HG03439 (cell line): ENCODE data around the gene CHRM5.
A peak's percentile ranks its signal among the peaks of the same experiment; 100 is the strongest.
"Not testable (repeated sequence)": the region's sequence is repeated elsewhere in the genome, so short reads cannot be mapped to it uniquely, and the experiment has no call there.

Source experiments
- ATAC-seq: cut with Tn5 transposase; IDR thresholded peaks from one replicate; pipeline ENCODE4 v1.9.1; 2021; ENCODE audit warnings: mild to moderate bottlenecking, moderate library complexity; ENCODE audit not compliant: unreplicated experiment

Gene CHRM5

GRCh38 chr15:33987444-33987843, 19.1 kb downstream of the CHRM5 start:
- no peak for ATAC-seq

DNA sequence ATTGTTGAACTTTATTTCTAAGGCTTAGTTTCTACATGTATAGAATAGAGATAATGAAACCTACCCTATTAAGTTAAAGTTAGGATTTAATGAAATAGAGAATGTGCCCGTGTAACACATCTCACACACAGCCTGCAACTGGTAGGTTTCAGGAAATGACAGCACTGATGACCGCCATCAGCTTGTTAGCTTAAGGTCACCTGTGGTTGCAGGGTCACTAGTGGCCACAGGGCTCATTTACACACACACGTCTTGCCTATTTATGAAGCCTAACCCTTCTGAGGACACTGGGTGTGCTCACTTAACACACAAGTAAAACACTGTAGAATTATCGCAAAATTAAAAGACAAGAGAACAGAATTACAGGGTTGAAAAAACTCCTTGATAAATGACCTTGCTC, 20.1 kb downstream of the CHRM5 start:
- ATAC-seq, result no peak

DNA sequence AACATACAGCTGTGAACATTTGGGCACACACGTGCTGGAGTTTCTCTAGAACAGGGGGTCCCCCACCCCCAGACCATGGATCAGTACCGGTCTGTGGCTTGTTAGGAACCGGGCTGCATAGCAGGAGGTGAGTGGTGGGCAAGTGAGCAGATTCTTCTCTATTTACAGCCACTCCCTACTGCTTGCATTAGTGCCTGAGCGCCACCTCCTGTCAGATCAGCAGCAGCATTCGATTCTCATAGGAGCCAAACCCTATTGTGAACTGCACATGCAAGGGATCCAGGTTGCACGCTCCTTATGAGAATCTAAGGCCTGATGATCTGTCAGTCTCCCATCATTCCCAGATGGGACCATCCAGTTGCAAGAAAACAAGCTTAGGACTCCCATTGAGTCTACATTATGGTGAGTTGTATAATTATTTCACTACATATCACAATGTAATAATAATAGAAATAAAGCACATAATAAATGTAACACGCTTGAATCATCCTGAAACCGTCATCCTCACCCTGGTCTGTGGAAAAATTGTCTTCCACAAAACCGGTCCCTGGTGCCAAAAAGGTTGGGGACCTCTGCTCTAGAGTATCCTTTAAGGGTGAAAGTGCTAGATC, 25.8 kb downstream of the CHRM5 start:
- no peak for ATAC-seq

- not testable (repeated sequence) for ATAC-seq
Observed at GRCh38 chr15:33995666-33996065, 27.4 kb downstream of the CHRM5 start.

DNA sequence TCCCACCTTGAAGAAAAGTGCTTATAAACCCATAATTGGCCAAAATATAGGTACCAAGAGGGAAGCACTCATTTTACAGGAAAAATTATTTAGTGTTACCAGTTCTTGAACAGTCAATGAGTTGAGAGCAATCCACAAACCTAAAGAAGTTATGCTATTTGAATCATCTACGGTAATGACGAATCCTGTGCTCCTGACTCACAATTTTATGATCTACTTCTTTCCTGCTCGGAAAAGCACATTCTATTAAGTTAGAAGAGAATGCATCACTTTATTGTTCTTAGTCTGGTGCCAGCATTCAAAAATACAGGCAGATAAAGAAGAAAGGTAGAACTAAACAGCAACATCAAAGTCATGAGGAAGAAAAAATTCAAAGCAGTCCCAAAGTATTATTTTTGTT, 33.2 kb downstream of the CHRM5 start:
- no peak for ATAC-seq

GRCh38 chr15:34006381-34006780, 38.1 kb downstream of the CHRM5 start:
- no peak for ATAC-seq

GRCh38 chr15:34009656-34010055, 41.4 kb downstream of the CHRM5 start:
- ATAC-seq, result no peak

GRCh38 chr15:34010921-34011320, 42.6 kb downstream of the CHRM5 start:
- ATAC-seq, result no peak

GRCh38 chr15:34011481-34011880, 43.2 kb downstream of the CHRM5 start:
- no peak for ATAC-seq

GRCh38 chr15:34012461-34013028, 44.2 kb downstream of the CHRM5 start:
- ATAC-seq, result no peak

- no peak for ATAC-seq
Observed at GRCh38 chr15:34013746-34014145, 45.4 kb downstream of the CHRM5 start.

- no peak for ATAC-seq
Observed at GRCh38 chr15:34014556-34014955, 46.3 kb downstream of the CHRM5 start.

- no peak for ATAC-seq
Observed at GRCh38 chr15:34018021-34018645, 49.8 kb downstream of the CHRM5 start.

GRCh38 chr15:34018738-34019137, 50.4 kb downstream of the CHRM5 start:
- not testable (repeated sequence) for ATAC-seq

GRCh38 chr15:34019369-34019990, 51.2 kb downstream of the CHRM5 start:
- ATAC-seq, result no peak

GRCh38 chr15:34023907-34024306, 55.6 kb downstream of the CHRM5 start:
- ATAC-seq, result no peak

GRCh38 chr15:34025252-34025651, 57.0 kb downstream of the CHRM5 start:
- ATAC-seq, result no peak

- ATAC-seq, result no peak
Observed at GRCh38 chr15:34027606-34028005, 59.3 kb downstream of the CHRM5 start.

GRCh38 chr15:34031987-34032760, 63.9 kb downstream of the CHRM5 start:
- no peak for ATAC-seq

GRCh38 chr15:34038023-34038870, 70.0 kb downstream of the CHRM5 start:
- ATAC-seq, result peak; percentile 77
